ENCODE results near the gene ATP6V0A1. TPM values are rescaled to one million over a fixed set of nuclear protein-coding genes. Genes with fewer than 3 reads are reported as not detected.

Gene ATP6V0A1
- polyA plus RNA-seq, 3 donors, result 56.4 to 73.6 (median 72.2) TPM

Other genes starting within 250 kb of the ATP6V0A1 start
- 10 to 100 TPM; 37.5 to 52.7 (median 49.5) TPM for gene STAT5B, start 182.5 kb upstream of the ATP6V0A1 start, polyA plus RNA-seq (ENCODE audit: insufficient read length in 3 of 3)
- gene STAT5A, start 170.4 kb upstream of the ATP6V0A1 start, polyA plus RNA-seq (ENCODE audit: insufficient read length in 3 of 3), result 1 to 10 TPM; 4.9 to 7.6 (median 6.0) TPM
- gene STAT3, start 70.4 kb upstream of the ATP6V0A1 start, polyA plus RNA-seq (ENCODE audit: insufficient read length in 3 of 3), result 10 to 100 TPM; 51.6 to 65.4 (median 65.2) TPM
- 10 to 100 TPM; 55.7 to 69.0 (median 59.8) TPM for gene CAVIN1, start 35.6 kb upstream of the ATP6V0A1 start, polyA plus RNA-seq (ENCODE audit: insufficient read length in 3 of 3)
- 10 to 100 TPM; 27.3 to 29.5 (median 29.5) TPM for gene NAGLU, start 77.4 kb downstream of the ATP6V0A1 start, polyA plus RNA-seq (ENCODE audit: insufficient read length in 3 of 3)
- gene HSD17B1, start 94.0 kb downstream of the ATP6V0A1 start, polyA plus RNA-seq (ENCODE audit: insufficient read length in 3 of 3), result 1 to 10 TPM; 5.3 to 6.2 (median 5.8) TPM
- 10 to 100 TPM; 62.1 to 66.7 (median 63.9) TPM for gene COASY, start 103.3 kb downstream of the ATP6V0A1 start, polyA plus RNA-seq (ENCODE audit: insufficient read length in 3 of 3)
- gene MLX, start 108.2 kb downstream of the ATP6V0A1 start, polyA plus RNA-seq (ENCODE audit: insufficient read length in 3 of 3), result 10 to 100 TPM; 35.1 to 38.2 (median 35.6) TPM
- gene PSMC3IP, start 118.9 kb downstream of the ATP6V0A1 start, polyA plus RNA-seq (ENCODE audit: insufficient read length in 3 of 3), result 10 to 100 TPM; 18.4 to 23.7 (median 21.6) TPM
- gene RETREG3, start 150.5 kb downstream of the ATP6V0A1 start, polyA plus RNA-seq (ENCODE audit: insufficient read length in 3 of 3), result 10 to 100 TPM; 40.4 to 64.2 (median 60.5) TPM
- 10 to 100 TPM; 58.0 to 66.8 (median 60.2) TPM for gene TUBG1, start 150.8 kb downstream of the ATP6V0A1 start, polyA plus RNA-seq (ENCODE audit: insufficient read length in 3 of 3)
- gene TUBG2, start 200.4 kb downstream of the ATP6V0A1 start, polyA plus RNA-seq (ENCODE audit: insufficient read length in 3 of 3), result 10 to 100 TPM; 25.1 to 42.7 (median 38.7) TPM
- gene PLEKHH3, start 218.1 kb downstream of the ATP6V0A1 start, polyA plus RNA-seq (ENCODE audit: insufficient read length in 3 of 3), result 10 to 100 TPM; 17.5 to 20.2 (median 19.9) TPM
- 1 to 10 TPM; 1.5 to 2.7 (median 2.2) TPM for gene CCR10, start 223.0 kb downstream of the ATP6V0A1 start, polyA plus RNA-seq (ENCODE audit: insufficient read length in 3 of 3)
- gene CNTNAP1, start 223.7 kb downstream of the ATP6V0A1 start, polyA plus RNA-seq (ENCODE audit: insufficient read length in 3 of 3), result 1 to 10 TPM; 8.7 to 9.5 (median 9.4) TPM

Data from renal pelvis (tissue), 3 donors.